ENCODE results near the gene ZNF579.

DNA sequence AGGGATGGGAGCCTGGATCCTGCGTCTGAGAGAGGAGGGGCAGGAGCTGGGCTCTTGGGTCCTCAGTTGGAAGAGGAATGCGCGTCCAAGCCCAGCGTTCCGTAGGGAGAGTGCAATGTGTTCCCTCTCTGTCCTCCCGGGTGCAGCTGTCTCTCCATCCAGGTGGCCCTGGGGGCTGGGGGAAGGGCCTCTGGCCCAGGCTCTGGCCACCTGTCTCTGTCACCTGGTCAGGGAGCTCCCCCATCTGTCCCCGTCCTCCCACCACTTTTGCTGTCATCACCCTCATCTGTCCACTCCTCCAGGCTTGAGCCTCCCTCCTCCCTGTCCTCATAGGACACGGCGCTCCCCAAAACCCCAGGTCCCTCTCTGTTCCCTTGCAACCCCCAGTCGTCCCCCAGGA lies 40.0 kb downstream of the ZNF579 start:
- TF ChIP-seq CTCF (conservative IDR thresholded peaks at IDR 0.05; ENCODE audit: low read depth, low read length) (no peak), EZH2phosphoT487 (IDR thresholded peaks at IDR 0.05; ENCODE audit: borderline replicate concordance, low read length) (no peak), EZH2 (IDR thresholded peaks at IDR 0.05; ENCODE audit: low read length, unreplicated experiment) (no peak)
